HG03175 (cell line): ENCODE measurements around the gene SFT2D2.
"Not testable (repeated sequence)": the region's sequence is repeated elsewhere in the genome, so short reads cannot be mapped to it uniquely, and the experiment has no call there.

Source experiments
- ATAC-seq: cut with Tn5 transposase; IDR thresholded peaks from one replicate; pipeline ENCODE4 v1.9.1; 2021; ENCODE audit warnings: mild to moderate bottlenecking, moderate library complexity; ENCODE audit not compliant: unreplicated experiment

SFT2D2 gene

DNA sequence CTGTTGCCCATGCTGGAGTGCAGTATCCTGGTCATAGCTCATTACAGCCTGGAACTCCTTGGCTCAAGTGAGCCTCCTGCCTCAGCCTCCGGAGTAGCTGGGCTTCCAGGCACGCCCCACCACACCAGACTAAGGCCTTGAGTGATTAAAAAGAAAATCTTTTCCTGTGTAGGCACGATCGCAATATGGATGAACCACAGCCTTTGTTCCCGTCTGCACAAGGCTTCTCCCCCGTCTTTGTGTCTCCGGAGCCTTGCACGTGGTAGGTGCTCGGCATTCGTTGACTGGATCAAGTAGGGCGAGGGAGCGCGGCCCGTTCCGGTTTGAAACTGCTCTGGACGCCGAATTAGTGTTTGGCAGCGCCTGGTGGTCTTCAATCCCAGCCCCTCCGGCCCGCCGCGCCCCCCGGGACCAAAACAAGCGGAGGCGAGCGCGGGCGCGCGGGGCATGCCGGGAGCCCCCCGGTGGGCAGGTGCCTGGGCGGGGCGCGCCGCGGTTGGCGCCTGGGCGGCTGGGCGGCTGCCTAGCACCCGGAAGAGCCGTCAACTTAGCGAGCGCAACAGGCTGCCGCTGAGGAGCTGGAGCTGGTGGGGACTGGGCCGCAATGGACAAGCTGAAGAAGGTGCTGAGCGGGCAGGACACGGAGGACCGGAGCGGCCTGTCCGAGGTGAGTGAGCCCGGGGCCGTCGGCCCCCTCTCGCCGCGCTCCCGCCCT is at the start of gene SFT2D2:
TSS of gene SFT2D2 (plus strand) at position 529 of the 715 bp plus-strand sequence. CDS start at position 605, 76 bp downstream.
- ATAC-seq = peak; percentile 74

DNA sequence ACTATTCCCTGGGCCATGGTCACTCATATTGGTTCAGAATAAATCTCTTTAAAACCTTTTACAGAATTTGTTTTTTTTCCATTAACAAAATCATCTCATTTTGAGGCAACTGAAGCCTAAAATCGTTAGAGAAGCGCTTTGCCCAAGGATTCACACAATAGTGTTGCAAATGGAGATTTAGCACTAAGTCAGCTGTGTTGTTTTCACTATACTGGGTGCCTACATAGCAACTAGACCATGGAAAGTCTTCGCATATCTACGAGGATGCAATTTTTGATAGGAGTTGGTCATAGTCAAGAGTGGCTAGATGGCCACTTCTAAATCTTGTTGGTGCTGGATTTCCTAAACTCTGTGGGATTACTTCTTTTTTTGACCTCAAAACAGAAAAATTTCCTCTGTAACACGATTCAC is 47.6 kb upstream of the SFT2D2 start:
- ATAC-seq = no peak

DNA sequence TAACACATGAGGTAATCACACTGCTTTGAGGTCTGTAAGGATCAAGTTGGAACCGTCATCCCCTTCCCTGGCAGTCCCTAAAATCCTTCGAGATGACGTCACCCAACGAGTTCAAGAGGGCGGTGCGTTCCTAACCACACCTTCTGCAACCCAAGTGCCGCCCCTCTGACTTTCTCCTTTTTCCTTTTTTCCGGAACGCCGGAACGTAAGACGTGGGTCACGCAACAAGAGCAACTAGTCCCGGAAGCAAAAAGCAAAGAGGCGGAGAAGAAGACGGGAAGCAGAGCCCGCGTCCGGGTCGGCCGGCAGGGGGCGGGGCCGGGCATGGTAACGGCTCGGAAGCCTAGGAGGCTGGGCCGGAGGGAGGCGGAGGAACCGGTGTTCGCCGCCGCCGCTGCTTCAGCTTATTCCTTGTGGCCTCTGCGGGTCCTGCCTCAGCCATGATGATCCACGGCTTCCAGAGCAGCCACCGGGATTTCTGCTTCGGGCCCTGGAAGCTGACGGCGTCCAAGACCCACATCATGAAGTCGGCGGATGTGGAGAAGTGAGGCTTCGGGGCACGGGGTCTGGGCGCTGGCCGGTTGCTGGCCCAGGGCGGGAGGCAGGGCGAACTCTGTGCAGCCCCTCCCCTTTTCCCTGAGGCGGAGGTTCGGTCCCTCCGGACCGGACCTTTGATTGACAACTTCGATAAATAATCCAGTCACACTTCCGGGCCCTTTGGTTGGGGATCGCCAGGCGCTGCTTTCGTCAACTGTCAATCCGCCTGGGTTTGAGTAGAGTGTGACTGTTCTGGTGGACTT is 47.0 kb upstream of the SFT2D2 start, which contains the start of gene TIPRL:
TSS of gene TIPRL (plus strand) at position 325 of the 800 bp plus-strand sequence. CDS start at position 441, 116 bp downstream.
- peak; percentile 90 for ATAC-seq

GRCh38 chr1:168179438-168180147 is 46.2 kb upstream of the SFT2D2 start:
- ATAC-seq = no peak

DNA sequence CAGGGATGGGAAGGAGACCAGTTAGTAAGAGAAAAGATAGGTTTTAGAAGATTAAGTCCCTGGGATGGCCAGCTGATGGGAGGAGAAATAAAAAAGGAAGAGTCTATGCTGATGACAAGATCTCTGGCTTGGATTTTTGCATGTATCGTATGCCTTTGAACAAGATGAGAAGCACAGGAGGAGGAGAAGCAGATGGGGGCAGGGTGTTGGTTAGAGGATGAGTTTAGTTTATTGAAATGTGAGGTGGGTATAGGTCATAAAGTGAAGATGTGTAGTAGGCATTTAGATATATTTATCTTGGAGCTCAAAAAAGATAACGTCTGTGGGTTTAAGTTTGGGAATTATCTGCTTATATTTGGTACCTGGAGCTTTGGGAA is 45.7 kb upstream of the SFT2D2 start:
- no peak for ATAC-seq

GRCh38 chr1:168181063-168181720 is 44.6 kb upstream of the SFT2D2 start:
- ATAC-seq = not testable (repeated sequence)

DNA sequence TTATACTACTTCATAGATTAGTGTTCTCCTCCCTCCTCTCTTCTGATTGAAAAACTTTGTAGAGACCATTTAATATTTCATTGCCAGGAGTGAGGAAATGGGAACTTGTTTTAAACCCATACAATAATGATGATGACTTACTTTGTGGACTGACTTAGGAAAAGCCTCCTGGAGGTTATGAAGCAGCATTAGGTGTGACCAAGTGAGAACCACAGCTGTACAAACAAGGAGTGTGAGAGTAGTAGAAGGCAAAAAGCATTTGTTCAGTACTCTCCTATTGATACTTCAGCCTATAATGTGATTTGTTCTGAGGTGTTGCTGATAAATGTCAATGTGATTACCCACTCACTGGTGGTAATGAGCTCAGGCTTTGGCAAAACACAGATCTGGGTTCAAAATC is 38.6 kb upstream of the SFT2D2 start:
- no peak for ATAC-seq

- no peak for ATAC-seq
Observed at GRCh38 chr1:168190403-168190802, 35.4 kb upstream of the SFT2D2 start.

DNA sequence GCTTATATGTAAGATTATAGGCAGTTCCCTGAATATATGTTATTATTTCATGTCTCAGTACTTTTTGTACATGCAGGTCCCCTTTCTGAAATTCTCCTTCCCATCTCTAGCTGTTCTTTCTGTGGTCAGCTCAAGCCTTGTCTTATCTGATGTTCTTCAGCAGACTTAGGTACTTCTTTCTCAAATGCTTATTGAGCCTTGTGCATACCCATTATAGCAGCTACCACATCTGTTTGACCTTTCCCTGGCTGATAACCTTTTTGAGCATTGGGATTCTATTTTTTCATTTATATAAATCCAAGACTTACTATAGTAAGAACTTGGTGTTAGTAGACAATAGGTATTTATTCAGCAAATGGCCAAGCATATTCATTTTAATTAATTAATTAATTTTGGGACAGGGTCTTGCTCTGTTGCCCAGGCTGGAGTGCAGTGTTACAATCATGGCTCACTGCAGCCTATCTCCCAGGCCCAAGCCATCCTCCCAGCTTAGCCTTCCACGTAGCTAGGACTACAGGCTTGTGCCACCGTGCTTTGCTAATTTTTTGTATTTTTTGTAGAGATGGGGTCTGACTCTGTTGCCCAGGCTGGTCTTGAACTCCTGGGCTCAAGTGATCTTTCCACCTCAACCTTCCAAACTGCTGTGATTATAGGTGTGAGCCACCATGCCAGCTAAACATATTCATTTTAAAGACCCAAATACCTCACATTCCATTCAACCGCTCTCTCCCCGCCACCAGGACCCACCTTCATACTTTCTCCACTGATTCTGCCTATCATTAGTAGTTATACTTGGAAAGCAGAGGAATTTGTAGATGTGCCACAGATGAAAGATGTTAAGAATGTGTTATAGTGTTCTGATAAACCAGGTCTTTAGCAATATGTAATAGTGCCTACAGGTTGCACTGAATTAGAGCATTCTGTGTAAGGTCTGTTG is 30.3 kb upstream of the SFT2D2 start:
- no peak for ATAC-seq

DNA sequence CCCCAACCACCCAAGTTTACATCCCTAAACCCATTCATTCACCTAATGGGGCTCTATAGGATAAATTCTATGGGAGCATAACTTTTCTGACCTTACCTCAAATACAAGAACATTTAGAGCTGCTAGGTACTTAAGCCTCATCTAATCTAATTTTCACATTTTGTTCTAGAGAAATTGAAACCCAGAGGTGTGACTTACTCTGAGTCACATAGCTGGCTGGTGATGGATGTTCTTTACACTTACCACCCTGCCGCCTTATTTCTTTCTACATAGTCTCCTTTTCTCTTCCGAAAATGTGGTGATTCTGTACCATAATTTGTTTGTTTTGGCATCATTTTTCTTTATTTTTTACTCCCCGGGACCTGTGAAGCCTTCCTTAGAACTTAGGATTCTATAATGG is 26.7 kb upstream of the SFT2D2 start:
- ATAC-seq = no peak

DNA sequence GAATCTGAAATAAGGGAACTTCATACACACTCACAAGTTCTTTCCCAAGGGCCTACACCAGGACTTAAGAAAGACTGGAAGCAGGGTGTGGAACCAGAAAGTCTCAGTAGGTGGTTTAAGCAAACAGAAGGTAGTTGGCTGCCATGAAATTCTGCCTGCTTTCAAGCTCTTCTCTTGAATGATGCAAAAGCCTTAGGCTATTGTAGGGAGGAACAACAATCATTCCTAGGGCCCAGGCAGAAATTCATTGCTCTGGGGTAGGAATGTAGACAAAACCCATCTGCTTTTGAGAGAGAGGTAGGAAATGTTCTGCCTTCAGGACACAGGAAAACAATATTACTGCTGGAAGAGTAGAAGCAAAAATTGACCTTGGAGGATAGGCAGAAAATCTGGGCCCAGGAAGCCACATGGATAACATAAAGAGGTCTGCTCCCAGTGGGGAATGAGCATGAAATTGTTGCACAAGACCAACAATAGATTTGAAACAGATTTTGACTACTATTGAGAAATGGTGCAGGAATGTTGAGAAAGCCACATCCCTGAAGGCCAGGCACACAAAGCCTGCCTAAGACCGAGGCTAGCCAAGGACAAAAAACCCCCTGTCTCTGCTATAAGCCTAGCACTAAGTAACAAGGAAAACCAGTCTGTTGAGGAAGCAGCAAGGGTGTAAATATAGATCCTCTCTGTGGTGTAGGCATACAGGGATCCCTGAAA is 22.7 kb upstream of the SFT2D2 start:
- no peak for ATAC-seq

GRCh38 chr1:168206111-168206510 is 19.7 kb upstream of the SFT2D2 start:
- no peak for ATAC-seq

DNA sequence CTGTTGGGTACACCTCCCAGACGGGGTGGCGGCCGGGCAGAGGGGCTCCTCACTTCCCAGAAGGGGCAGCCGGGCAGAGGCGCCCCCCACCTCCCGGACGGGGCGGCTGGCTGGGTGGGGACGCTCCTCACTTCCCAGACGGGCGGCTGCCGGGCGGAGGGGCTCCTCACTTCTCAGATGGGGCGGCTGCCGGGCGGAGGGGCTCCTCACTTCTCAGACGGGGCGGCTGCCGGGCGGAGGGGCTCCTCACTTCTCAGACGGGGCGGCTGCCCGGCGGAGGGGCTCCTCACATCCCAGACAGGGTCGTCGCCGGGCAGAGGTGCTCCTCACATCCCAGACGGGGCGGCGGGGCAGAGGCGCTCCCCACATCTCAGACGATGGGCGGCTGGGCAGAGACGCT is 18.1 kb upstream of the SFT2D2 start:
- ATAC-seq = not testable (repeated sequence)

DNA sequence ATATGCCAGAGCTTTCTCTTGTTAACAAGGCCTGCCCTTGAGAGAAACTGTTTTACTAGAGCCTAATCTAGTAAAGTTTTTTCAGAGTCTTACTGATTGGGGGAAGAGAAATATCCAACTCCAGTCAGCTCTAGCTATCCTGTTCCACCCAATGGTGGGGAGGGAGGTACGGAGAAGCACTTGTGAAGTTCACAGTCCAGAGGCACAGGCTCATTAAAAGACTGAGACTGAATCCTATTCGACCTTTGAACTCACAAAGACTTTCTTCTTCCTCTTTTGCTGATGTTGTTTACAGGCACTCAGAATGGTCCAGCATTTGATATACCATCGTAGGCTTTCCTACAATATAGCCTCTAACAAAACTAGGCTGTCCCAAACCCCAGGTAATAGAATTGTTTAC is 15.5 kb upstream of the SFT2D2 start:
- no peak for ATAC-seq

GRCh38 chr1:168213349-168213748 is 12.5 kb upstream of the SFT2D2 start:
- ATAC-seq = no peak

- ATAC-seq = no peak
Observed at GRCh38 chr1:168216171-168216570, 9.6 kb upstream of the SFT2D2 start.

GRCh38 chr1:168217664-168218063 is 8.1 kb upstream of the SFT2D2 start:
- ATAC-seq = no peak

DNA sequence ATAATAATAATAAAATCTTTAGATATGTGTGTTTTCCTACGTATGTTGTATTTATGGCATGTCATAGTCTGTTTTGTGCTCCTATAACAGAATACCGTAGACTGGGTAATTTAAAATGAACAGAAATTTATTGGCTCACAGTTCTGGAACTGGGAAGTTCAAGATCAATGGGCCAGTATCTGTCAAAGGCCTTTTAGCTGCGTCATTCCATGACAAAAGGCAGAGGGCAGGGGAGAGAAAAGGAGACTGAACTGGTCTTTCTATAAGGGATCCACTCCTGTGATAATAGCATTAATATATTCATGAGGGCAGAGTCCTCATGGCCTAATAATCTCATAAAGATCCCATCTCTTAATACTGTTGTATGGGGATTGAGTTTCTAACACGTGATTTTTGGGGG is 7.1 kb upstream of the SFT2D2 start:
- ATAC-seq = no peak

GRCh38 chr1:168220470-168220871 is 5.3 kb upstream of the SFT2D2 start:
- ATAC-seq = no peak
